DMS79 (cell line): ENCODE data around the gene CENPL.
"Not testable (repeated sequence)": the region's sequence is repeated elsewhere in the genome, so short reads cannot be mapped to it uniquely, and the experiment has no call there.

Source experiments
- DNase-seq: peaks from one replicate; lab custom pipeline; 2025; lab: John Stamatoyannopoulos, UW

CENPL gene

GRCh38 chr1:173856903-173857302 lies 32.2 kb upstream of the CENPL start:
- no peak for DNase-seq

GRCh38 chr1:173856014-173856413 lies 31.3 kb upstream of the CENPL start:
- DNase-seq, result no peak

GRCh38 chr1:173853074-173853473 lies 28.4 kb upstream of the CENPL start:
- DNase-seq, result no peak

GRCh38 chr1:173852105-173852504 lies 27.4 kb upstream of the CENPL start:
- no peak for DNase-seq

- DNase-seq, result no peak
Measured at GRCh38 chr1:173832748-173833147, 8.1 kb upstream of the CENPL start.

GRCh38 chr1:173827611-173828010 lies 2.9 kb upstream of the CENPL start:
- DNase-seq, result no peak

- DNase-seq, result peak; percentile 72
Measured at GRCh38 chr1:173823781-173824314, 835 bp downstream of the CENPL start.

- no peak for DNase-seq
Measured at GRCh38 chr1:173821680-173822079, 3.0 kb downstream of the CENPL start.

GRCh38 chr1:173818459-173818858 lies 6.2 kb downstream of the CENPL start:
- no peak for DNase-seq

GRCh38 chr1:173813654-173814053 lies 11.0 kb downstream of the CENPL start:
- not testable (repeated sequence) for DNase-seq

- no peak for DNase-seq
Measured at GRCh38 chr1:173802961-173803360, 21.7 kb downstream of the CENPL start.

- DNase-seq, result not testable (repeated sequence)
Measured at GRCh38 chr1:173799995-173800394, 24.7 kb downstream of the CENPL start.

GRCh38 chr1:173798078-173798477 lies 26.6 kb downstream of the CENPL start:
- no peak for DNase-seq

- no peak for DNase-seq
Measured at GRCh38 chr1:173789841-173790240, 34.8 kb downstream of the CENPL start.

- no peak for DNase-seq
Measured at GRCh38 chr1:173784997-173785396, 39.7 kb downstream of the CENPL start.

GRCh38 chr1:173779936-173780335 lies 44.7 kb downstream of the CENPL start:
- DNase-seq, result no peak

GRCh38 chr1:173775578-173776226 lies 49.0 kb downstream of the CENPL start:
- no peak for DNase-seq

GRCh38 chr1:173771560-173771959 lies 53.1 kb downstream of the CENPL start:
- DNase-seq, result no peak

- not testable (repeated sequence) for DNase-seq
Measured at GRCh38 chr1:173770330-173770729, 54.4 kb downstream of the CENPL start.

GRCh38 chr1:173768827-173769226 lies 55.9 kb downstream of the CENPL start:
- DNase-seq, result no peak

GRCh38 chr1:173768206-173768605 lies 56.5 kb downstream of the CENPL start:
- DNase-seq, result no peak

- not testable (repeated sequence) for DNase-seq
Measured at GRCh38 chr1:173764331-173764730, 60.4 kb downstream of the CENPL start.

- DNase-seq, result no peak
Measured at GRCh38 chr1:173758980-173759379, 65.7 kb downstream of the CENPL start.

GRCh38 chr1:173758110-173758509 lies 66.6 kb downstream of the CENPL start:
- no peak for DNase-seq
